HG02759 (cell line): ENCODE data around the gene CCBE1.
"Not testable (repeated sequence)": the region's sequence is repeated elsewhere in the genome, so short reads cannot be mapped to it uniquely, and the experiment has no call there.

ENCODE experiments used
- ATAC-seq: cut with Tn5 transposase; IDR thresholded peaks from one replicate; pipeline ENCODE4 v1.9.1; 2021; ENCODE audit warnings: mild to moderate bottlenecking, moderate library complexity; ENCODE audit not compliant: unreplicated experiment

Gene CCBE1

GRCh38 chr18:59697236-59697932, at the start of gene CCBE1:
Gene CCBE1 (minus strand): TSS chr18:59697423.
- ATAC-seq, result peak; percentile 84

- no peak for ATAC-seq
Measured at GRCh38 chr18:59744271-59744721, 47.1 kb upstream of the CCBE1 start.

- ATAC-seq, result no peak
Measured at GRCh38 chr18:59743566-59743965, 46.3 kb upstream of the CCBE1 start.

- ATAC-seq, result no peak
Measured at GRCh38 chr18:59742325-59743111, 45.3 kb upstream of the CCBE1 start.

- ATAC-seq, result no peak
Measured at GRCh38 chr18:59740141-59740540, 42.9 kb upstream of the CCBE1 start.

GRCh38 chr18:59737776-59738300, 40.6 kb upstream of the CCBE1 start:
- ATAC-seq, result no peak

- ATAC-seq, result not testable (repeated sequence)
Measured at GRCh38 chr18:59737335-59737734, 40.1 kb upstream of the CCBE1 start.

GRCh38 chr18:59736061-59736460, 38.8 kb upstream of the CCBE1 start:
- no peak for ATAC-seq

- no peak for ATAC-seq
Measured at GRCh38 chr18:59735269-59735860, 38.1 kb upstream of the CCBE1 start.

- no peak for ATAC-seq
Measured at GRCh38 chr18:59733421-59733820, 36.2 kb upstream of the CCBE1 start.

- ATAC-seq, result no peak
Measured at GRCh38 chr18:59730896-59731295, 33.7 kb upstream of the CCBE1 start.

- no peak for ATAC-seq
Measured at GRCh38 chr18:59729781-59730180, 32.6 kb upstream of the CCBE1 start.

- ATAC-seq, result no peak
Measured at GRCh38 chr18:59728816-59729215, 31.6 kb upstream of the CCBE1 start.

- no peak for ATAC-seq
Measured at GRCh38 chr18:59725142-59725541, 27.9 kb upstream of the CCBE1 start.

GRCh38 chr18:59724103-59724502, 26.9 kb upstream of the CCBE1 start:
- ATAC-seq, result no peak

- ATAC-seq, result no peak
Measured at GRCh38 chr18:59721931-59722330, 24.7 kb upstream of the CCBE1 start.

- ATAC-seq, result no peak
Measured at GRCh38 chr18:59721211-59721610, 24.0 kb upstream of the CCBE1 start.

- ATAC-seq, result no peak
Measured at GRCh38 chr18:59719544-59720181, 22.4 kb upstream of the CCBE1 start.

GRCh38 chr18:59718464-59719157, 21.4 kb upstream of the CCBE1 start:
- ATAC-seq, result no peak

GRCh38 chr18:59718108-59718463, 20.9 kb upstream of the CCBE1 start:
- ATAC-seq, result no peak

- ATAC-seq, result no peak
Measured at GRCh38 chr18:59717291-59717690, 20.1 kb upstream of the CCBE1 start.
